ENCODE measurements around the gene NKAPL. TPM values are rescaled to one million over a fixed set of nuclear protein-coding genes. Genes with fewer than 3 reads are reported as not detected.

Gene NKAPL
- total and polyA plus RNA-seq, 10 of the 15 experiments (the other 5 are each of a cell fraction or from before 2014, with no cell fraction given) = 0.10 to 0.48 (median 0.19) TPM; not detected in 1

- TF ChIP-seq CBFB (IDR thresholded peaks at IDR 0.05; ENCODE audit: low read depth) (0 out of 2 replicates have a peak, but pooled peaks have one; percentile 57), ZNF207 (IDR thresholded peaks at IDR 0.05; ENCODE audit: borderline replicate concordance) (no peak), CBX5 (IDR thresholded peaks at IDR 0.05; ENCODE audit: low read depth) (no peak), CBX3 (IDR thresholded peaks at IDR 0.05; ENCODE audit: borderline replicate concordance, low read depth) (no peak), FOXK2 (IDR thresholded peaks at IDR 0.05) (no peak), PBX3 (IDR thresholded peaks at IDR 0.05; ENCODE audit: insufficient replicate concordance, low read depth, low read length) (no peak), LARP7 (IDR thresholded peaks at IDR 0.05) (no peak), SIX5 (IDR thresholded peaks at IDR 0.05; ENCODE audit: low read depth, low read length, severe bottlenecking) (no peak), NFIC (IDR thresholded peaks at IDR 0.05; ENCODE audit: low read depth, low read length) (no peak; the same call in 1 of the 2 replicates), SMC3 (IDR thresholded peaks at IDR 0.05; ENCODE audit: borderline replicate concordance, low read length) (peak; percentile 32; the same call in 1 of the 2 replicates), MXI1 (IDR thresholded peaks at IDR 0.05; ENCODE audit: low read depth, low read length) (no peak), USF1 (IDR thresholded peaks at IDR 0.05; ENCODE audit: borderline replicate concordance, extremely low read length, insufficient read depth, low read depth, low read length) (no peak), CREB1 (IDR thresholded peaks at IDR 0.05; ENCODE audit: low read depth) (0 out of 2 replicates have a peak, but pooled peaks have one; percentile 27), KDM1A (IDR thresholded peaks at IDR 0.05; ENCODE audit: borderline replicate concordance) (no peak), MEF2A (IDR thresholded peaks at IDR 0.05; ENCODE audit: insufficient read depth, low read depth, low read length) (0 out of 2 replicates have a peak, but pooled peaks have one; percentile 22), SUZ12 (IDR thresholded peaks at IDR 0.05; ENCODE audit: unreplicated experiment) (no peak), PAX5 (IDR thresholded peaks at IDR 0.05; ENCODE audit: borderline replicate concordance, low read depth, low read length) (0 out of 2 replicates have a peak, but pooled peaks have one; percentile 6)
- TF ChIP-seq, protein P1, sequence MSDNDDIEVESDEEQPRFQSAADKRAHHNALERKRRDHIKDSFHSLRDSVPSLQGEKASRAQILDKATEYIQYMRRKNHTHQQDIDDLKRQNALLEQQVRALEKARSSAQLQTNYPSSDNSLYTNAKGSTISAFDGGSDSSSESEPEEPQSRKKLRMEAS (IDR thresholded peaks at IDR 0.05; ENCODE audit: low read depth, low read length) = peak; percentile 33; the same call in 1 of the 2 replicates
- TF ChIP-seq, protein P2, sequence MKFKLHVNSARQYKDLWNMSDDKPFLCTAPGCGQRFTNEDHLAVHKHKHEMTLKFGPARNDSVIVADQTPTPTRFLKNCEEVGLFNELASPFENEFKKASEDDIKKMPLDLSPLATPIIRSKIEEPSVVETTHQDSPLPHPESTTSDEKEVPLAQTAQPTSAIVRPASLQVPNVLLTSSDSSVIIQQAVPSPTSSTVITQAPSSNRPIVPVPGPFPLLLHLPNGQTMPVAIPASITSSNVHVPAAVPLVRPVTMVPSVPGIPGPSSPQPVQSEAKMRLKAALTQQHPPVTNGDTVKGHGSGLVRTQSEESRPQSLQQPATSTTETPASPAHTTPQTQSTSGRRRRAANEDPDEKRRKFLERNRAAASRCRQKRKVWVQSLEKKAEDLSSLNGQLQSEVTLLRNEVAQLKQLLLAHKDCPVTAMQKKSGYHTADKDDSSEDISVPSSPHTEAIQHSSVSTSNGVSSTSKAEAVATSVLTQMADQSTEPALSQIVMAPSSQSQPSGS (IDR thresholded peaks at IDR 0.05; ENCODE audit: low read length) = no peak
- TF ChIP-seq, protein P3, sequence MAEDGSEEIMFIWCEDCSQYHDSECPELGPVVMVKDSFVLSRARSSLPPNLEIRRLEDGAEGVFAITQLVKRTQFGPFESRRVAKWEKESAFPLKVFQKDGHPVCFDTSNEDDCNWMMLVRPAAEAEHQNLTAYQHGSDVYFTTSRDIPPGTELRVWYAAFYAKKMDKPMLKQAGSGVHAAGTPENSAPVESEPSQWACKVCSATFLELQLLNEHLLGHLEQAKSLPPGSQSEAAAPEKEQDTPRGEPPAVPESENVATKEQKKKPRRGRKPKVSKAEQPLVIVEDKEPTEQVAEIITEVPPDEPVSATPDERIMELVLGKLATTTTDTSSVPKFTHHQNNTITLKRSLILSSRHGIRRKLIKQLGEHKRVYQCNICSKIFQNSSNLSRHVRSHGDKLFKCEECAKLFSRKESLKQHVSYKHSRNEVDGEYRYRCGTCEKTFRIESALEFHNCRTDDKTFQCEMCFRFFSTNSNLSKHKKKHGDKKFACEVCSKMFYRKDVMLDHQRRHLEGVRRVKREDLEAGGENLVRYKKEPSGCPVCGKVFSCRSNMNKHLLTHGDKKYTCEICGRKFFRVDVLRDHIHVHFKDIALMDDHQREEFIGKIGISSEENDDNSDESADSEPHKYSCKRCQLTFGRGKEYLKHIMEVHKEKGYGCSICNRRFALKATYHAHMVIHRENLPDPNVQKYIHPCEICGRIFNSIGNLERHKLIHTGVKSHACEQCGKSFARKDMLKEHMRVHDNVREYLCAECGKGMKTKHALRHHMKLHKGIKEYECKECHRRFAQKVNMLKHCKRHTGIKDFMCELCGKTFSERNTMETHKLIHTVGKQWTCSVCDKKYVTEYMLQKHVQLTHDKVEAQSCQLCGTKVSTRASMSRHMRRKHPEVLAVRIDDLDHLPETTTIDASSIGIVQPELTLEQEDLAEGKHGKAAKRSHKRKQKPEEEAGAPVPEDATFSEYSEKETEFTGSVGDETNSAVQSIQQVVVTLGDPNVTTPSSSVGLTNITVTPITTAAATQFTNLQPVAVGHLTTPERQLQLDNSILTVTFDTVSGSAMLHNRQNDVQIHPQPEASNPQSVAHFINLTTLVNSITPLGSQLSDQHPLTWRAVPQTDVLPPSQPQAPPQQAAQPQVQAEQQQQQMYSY (CRISPR knock-in tag; IDR thresholded peaks at IDR 0.05) = no peak
- TF ChIP-seq, protein P4, sequence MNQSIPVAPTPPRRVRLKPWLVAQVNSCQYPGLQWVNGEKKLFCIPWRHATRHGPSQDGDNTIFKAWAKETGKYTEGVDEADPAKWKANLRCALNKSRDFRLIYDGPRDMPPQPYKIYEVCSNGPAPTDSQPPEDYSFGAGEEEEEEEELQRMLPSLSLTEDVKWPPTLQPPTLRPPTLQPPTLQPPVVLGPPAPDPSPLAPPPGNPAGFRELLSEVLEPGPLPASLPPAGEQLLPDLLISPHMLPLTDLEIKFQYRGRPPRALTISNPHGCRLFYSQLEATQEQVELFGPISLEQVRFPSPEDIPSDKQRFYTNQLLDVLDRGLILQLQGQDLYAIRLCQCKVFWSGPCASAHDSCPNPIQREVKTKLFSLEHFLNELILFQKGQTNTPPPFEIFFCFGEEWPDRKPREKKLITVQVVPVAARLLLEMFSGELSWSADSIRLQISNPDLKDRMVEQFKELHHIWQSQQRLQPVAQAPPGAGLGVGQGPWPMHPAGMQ (IDR thresholded peaks at IDR 0.05; ENCODE audit: borderline replicate concordance) = no peak
These were observed 46.4 kb upstream of the NKAPL start (continued) for GRCh38 chr6:28212510-28213212.
